GM18867 (cell line): ENCODE measurements around the gene TENM4.

Source experiments
- ATAC-seq: cut with Tn5 transposase; IDR thresholded peaks from one replicate; pipeline ENCODE4 v1.9.1; 2021; ENCODE audit warnings: mild to moderate bottlenecking, moderate library complexity; ENCODE audit not compliant: unreplicated experiment

TENM4 gene

GRCh38 chr11:79042824-79043223, 398.0 kb downstream of the TENM4 start:
- no peak for ATAC-seq

DNA sequence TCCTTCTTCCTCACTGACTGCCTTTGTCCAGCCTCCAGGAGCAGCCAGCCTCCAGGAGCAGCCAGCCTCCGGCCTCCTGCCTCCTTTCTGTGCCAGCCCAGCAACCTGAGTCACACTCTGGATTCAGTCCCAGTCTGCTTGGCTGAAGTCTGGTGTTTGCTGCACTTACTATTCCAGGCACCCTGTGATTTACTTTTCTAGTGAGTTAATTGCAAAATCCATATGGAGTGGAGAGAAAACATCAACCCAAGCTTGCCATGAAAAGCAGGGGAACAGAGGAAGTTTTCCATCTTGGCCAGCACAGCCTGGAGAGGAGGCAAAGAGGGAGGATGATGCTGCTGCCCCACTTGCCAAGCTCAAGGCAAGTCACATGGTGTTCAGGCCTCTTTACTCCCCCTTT, 400.5 kb downstream of the TENM4 start:
- ATAC-seq: no peak

- ATAC-seq: no peak
These were observed 401.7 kb downstream of the TENM4 start for GRCh38 chr11:79039122-79039521.

DNA sequence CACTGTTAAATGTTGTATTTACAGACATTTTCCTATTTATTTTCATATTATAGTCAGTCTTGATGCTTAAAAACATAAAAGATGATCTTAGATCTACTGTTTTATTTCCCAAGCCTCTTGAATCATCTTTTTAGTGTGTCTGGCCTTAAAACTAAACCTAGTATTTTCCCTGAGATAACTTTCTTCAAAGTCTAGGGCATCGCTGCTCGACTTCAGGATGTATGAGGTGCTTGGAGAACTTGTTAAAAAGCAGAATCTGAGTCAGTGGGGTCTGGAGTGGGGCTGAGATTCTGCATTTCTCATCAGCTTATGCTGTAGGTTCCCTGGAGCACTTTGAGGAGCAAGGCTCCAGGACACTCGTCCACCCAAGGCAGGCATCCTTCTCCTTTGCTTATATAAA, 404.9 kb downstream of the TENM4 start:
- ATAC-seq: no peak

GRCh38 chr11:79033833-79034232, 407.0 kb downstream of the TENM4 start:
- ATAC-seq: no peak

- no peak for ATAC-seq
These were observed 410.4 kb downstream of the TENM4 start for GRCh38 chr11:79030448-79030847.

GRCh38 chr11:79028225-79028624, 412.6 kb downstream of the TENM4 start:
- no peak for ATAC-seq

DNA sequence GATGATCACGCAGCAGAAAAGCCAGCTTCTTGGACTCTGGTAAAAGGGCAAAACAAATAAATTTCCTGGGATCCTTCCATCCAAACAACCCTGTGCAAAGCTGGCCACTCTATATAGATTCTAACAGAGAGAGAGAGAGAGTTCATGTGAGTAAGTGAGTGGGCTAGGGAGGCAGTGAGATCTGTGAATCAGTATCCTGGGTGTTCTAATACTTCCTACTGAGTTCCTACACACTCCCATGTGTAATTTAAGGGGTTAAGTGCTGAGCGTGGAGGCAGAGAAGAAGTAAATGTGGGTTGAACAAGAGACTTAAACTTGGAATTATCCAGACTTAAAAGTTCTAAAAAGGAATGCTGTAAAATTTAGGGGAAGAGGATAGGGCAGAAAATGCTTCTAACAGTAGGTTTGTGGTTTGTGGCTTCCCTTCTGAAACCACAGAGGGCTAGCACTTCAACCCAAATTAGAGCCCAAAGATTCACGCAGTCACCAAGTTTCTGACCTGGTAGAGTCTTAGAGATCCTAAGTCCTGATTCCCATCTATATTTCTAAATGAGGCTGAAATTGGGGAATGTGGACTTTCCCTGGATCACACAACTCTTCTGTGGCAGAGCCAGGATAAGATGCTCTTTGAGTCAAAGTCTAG, 413.9 kb downstream of the TENM4 start:
- ATAC-seq: peak; percentile 91

DNA sequence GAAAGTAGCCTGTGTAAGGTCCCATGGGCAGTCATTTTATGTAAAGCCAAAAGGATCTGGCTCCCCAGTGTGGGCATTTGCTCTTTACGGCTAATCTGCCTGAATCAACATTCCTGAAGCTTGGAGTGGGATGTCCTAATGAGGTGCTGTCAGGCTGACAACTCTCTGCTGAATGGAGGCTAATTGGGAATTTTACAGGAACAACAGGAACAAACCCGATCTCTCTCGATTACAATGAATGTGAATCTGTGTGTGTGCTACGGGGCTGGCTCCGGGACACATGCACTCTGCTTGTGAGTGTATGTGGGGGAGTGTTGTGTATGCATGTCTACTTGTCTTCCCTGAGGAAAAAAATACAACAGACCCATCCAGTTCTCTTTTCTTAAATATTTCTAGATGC, 415.2 kb downstream of the TENM4 start:
- ATAC-seq: no peak

DNA sequence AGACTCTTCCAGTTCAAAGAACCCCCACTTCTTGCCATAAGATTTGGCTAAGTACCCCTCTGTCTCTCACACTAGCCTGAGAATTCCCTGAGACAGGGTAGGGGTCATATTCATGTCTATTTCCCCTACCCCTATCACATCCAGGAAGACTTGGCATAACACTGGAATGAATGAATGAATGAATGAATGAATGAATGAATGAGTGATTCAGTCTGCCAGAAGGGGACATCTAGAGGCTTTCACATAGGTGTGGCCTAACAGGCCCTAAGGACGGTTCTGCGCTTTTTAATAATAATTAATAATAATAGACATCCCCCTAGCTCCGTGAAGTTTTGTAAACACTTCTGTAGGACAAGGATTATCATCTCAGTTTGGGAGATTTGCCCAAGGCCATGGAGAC, 415.7 kb downstream of the TENM4 start:
- ATAC-seq: no peak

DNA sequence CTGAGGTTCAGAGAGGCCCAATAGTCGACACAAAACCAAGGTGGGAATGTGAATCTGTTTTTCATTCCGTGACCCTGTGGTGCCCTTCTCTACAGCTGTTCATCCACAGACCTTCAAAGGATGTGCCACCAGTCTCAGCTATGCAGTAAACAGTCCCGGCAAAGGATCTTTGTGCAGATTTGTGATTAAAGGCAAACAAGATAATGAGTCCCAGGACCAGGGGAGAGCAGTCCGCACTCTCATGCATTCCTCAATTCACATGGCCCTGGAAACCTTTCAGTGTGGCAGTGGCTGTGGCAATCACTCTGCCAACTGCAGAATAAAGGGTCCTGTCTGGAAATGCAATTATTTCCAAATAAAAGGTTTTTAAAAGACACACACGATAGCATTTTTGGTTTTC, 418.6 kb downstream of the TENM4 start:
- no peak for ATAC-seq

DNA sequence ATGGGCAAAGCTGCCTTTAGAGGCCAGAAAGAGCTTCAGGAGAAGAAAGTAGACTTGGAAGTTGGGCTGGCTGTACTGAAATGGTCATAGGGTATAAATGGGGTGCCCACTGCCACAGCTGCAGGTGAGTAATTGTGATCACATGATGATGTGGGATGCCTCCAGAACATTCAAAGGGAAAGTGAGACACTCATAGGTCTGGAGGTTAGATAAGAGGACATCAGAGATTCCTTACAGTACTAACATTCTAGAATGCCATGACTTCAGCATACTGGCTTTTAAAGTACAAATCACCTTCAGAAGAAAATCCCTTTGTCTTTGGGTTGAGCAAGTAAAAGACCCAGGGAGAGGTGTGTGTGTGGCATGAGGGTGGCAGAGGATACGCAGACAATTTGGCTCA, 419.2 kb downstream of the TENM4 start:
- no peak for ATAC-seq

- no peak for ATAC-seq
These were observed 420.9 kb downstream of the TENM4 start for GRCh38 chr11:79019975-79020374.

DNA sequence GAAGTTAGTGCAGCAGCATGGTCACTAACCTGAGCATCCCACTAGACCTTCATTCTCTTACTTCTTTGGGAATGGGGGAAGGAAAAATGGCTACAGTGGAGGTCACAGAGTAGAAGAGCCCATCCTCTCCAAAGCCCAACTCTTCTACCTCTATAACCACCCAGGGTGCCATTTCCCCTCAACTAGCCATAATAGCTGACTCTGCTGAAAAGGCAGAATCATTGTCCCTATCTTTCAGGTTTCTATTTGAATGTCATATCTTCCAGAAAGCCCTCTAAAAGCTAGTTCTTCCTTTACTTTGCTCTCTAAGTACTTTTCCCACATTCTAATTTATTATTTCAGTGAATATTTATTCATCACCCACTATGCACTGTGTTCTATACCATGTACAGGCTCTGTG, 421.6 kb downstream of the TENM4 start:
- no peak for ATAC-seq

- no peak for ATAC-seq
These were observed 422.4 kb downstream of the TENM4 start for GRCh38 chr11:79018371-79018849.

DNA sequence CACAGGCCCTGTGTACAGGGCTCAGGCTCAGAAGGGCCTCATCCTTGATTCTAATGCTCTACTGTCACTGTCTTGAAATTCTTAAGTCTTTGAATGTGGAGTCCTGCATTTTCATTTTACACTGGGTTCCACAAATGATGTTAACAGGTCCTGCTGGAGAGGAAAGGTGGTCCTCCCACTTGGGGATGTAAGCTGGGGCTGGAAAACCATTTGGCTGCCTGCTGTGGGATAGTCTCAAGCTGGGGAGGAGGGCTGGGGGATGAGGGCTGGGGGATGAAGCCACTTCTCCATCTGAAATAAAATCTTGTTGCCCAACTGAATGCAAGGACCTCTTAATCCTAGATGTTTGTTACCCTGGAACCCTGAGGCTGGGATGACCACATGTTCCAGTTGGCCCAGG, 423.0 kb downstream of the TENM4 start:
- no peak for ATAC-seq

DNA sequence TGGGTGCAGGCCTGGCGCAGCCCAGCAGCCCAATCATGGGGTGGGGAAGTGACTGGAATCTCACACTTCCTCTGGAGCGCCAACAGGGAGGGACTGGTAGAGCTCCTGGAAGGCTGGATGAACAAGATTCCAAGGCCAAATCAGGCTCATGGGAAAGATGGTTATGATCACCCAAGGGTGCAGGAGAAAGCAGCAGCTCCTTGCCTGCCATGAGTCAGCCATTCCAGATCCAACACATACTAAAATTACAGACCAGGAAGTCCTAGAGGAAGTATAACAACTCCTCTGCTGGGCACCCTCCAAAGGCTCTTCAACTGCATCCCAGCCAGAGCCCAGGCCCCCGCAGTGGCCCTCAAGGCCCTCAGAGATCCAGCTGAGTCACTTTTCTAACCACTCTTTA, 427.3 kb downstream of the TENM4 start:
- no peak for ATAC-seq

GRCh38 chr11:79011357-79011756, 429.5 kb downstream of the TENM4 start:
- ATAC-seq: no peak

GRCh38 chr11:79007771-79008402, 432.9 kb downstream of the TENM4 start:
- ATAC-seq: no peak

DNA sequence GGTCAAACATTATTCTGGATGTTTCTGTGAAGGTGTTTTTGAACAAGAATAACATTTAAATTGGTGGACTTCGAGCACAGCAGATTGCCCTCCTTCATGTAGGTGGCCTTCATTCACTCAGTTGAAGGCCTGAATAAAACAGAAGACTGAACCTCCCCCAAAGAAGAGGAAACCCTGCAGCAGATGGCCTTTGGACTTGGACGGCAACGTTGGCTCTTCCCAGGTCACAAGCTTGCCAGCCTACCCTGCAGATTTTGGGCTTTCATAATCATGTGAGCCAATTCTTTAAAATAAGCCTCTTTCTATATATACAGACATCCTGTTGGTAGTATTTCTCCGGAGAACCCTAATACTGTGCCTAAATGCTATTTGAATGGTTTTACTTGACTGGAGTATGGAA, 434.0 kb downstream of the TENM4 start:
- no peak for ATAC-seq

GRCh38 chr11:78996007-78996406, 444.8 kb downstream of the TENM4 start:
- ATAC-seq: no peak

DNA sequence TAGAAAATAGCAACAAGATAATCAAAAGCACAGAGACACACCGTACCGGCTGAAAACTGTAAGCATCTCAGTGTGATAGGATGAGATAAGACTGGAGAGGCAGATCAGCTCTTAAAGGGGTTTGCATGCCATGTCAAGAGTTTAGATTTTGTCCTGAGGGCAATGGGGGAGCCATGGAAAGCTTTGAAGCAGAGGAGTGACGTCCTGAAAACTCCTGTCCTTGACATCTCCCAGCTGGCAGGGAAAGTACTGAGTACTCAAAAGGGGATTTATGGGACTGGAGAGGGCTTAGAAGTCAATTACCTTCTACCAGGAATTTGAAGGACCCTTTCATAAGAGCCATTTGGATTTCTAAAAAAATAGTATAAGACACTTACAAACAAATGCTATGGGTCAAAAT, 445.7 kb downstream of the TENM4 start:
- no peak for ATAC-seq
